Fibroblast of skin of right quadriceps (primary cell): ENCODE measurements around the gene COG6.
A peak's percentile ranks its signal among the peaks of the same experiment; 100 is the strongest.

Source experiments
- DNase-seq: peaks from one replicate; pipeline ENCODE4 v3.0.0-alpha.2; 2013

The COG6 gene

GRCh38 chr13:39655569-39656324 lies at the start of gene COG6:
Gene COG6 (plus strand): TSS chr13:39655662. CDS start chr13:39655727, 65 bp downstream.
- DNase-seq, result peak; percentile 83

- DNase-seq, result no peak
Measured at GRCh38 chr13:39605677-39606320, 49.7 kb upstream of the COG6 start.

GRCh38 chr13:39607876-39608275 lies 47.6 kb upstream of the COG6 start:
- DNase-seq, result no peak

- DNase-seq, result peak; percentile 66
Measured at GRCh38 chr13:39612023-39612637, 43.3 kb upstream of the COG6 start.

GRCh38 chr13:39616087-39616694 lies 39.3 kb upstream of the COG6 start:
- DNase-seq, result peak; percentile 61

GRCh38 chr13:39618561-39618960 lies 36.9 kb upstream of the COG6 start:
- no peak for DNase-seq

- DNase-seq, result no peak
Measured at GRCh38 chr13:39623466-39623865, 32.0 kb upstream of the COG6 start.

GRCh38 chr13:39631307-39631706 lies 24.2 kb upstream of the COG6 start:
- DNase-seq, result no peak

GRCh38 chr13:39632994-39633393 lies 22.5 kb upstream of the COG6 start:
- no peak for DNase-seq

- no peak for DNase-seq
Measured at GRCh38 chr13:39635564-39635963, 19.9 kb upstream of the COG6 start.

- no peak for DNase-seq
Measured at GRCh38 chr13:39637890-39638289, 17.6 kb upstream of the COG6 start.

- no peak for DNase-seq
Measured at GRCh38 chr13:39641645-39642044, 13.8 kb upstream of the COG6 start.

GRCh38 chr13:39646122-39646521 lies 9.3 kb upstream of the COG6 start:
- no peak for DNase-seq

- no peak for DNase-seq
Measured at GRCh38 chr13:39655041-39655568, 357 bp upstream of the COG6 start.

GRCh38 chr13:39656325-39656677 lies 839 bp downstream of the COG6 start:
- DNase-seq, result no peak

GRCh38 chr13:39663508-39663907 lies 8.0 kb downstream of the COG6 start:
- no peak for DNase-seq

GRCh38 chr13:39663958-39664357 lies 8.5 kb downstream of the COG6 start:
- no peak for DNase-seq

GRCh38 chr13:39665763-39666162 lies 10.3 kb downstream of the COG6 start:
- DNase-seq, result no peak

GRCh38 chr13:39670445-39670844 lies 15.0 kb downstream of the COG6 start:
- DNase-seq, result no peak

GRCh38 chr13:39672378-39673132 lies 17.1 kb downstream of the COG6 start:
- no peak for DNase-seq

- DNase-seq, result no peak
Measured at GRCh38 chr13:39675904-39676303, 20.4 kb downstream of the COG6 start.

GRCh38 chr13:39676315-39676876 lies 20.9 kb downstream of the COG6 start:
- peak; percentile 30 for DNase-seq
